ENCODE measurements around the gene DPF1. TPM values are rescaled to one million over a fixed set of nuclear protein-coding genes. Genes with fewer than 3 reads are reported as not detected.

DPF1 gene
- total and polyA plus RNA-seq, 10 of the 15 experiments (the other 5 are each of a cell fraction or from before 2014, with no cell fraction given) = 0.11 to 4.3 (median 2.4) TPM

- Histone ChIP-seq H3K4me3 (no peak overlapping the region), H3K9ac (ENCODE audit: control insufficient read depth, insufficient read depth, low read length) (no peak overlapping the region), H3K4me1 (ENCODE audit: control insufficient read depth, insufficient read depth, low read length) (peaks cover 3% of the 10 kb centered on the region), H3K27me3 (replicated peaks in 1 of 2; ENCODE audit: control insufficient read depth in 2 of 2, insufficient read depth in 2 of 2, low read length in 1 of 2) (0 out of 4 replicates have a peak, but pooled peaks cover 0 to 2% of the 10 kb centered on the region in 2 experiments), H3K4me2 (ENCODE audit: control insufficient read depth, insufficient read depth) (no peak overlapping the region), H3K9me3 (replicated peaks; ENCODE audit: control insufficient read depth, insufficient read depth, low read length) (no peaks in the 10 kb centered on the region), H3K36me3 (ENCODE audit: control insufficient read depth in 2 of 2, insufficient read depth in 2 of 2, low read length in 1 of 2) (no peaks in the 10 kb centered on the region), H2AFZ (ENCODE audit: control insufficient read depth, low read depth, low read length) (no peak overlapping the region), H4K20me1 (ENCODE audit: control insufficient read depth, insufficient read depth) (no peaks in the 10 kb centered on the region), H3K27ac (ENCODE audit: control insufficient read depth, insufficient read depth) (no peak overlapping the region), H3K79me2 (ENCODE audit: control insufficient read depth, insufficient read depth, low read length) (no peaks in the 10 kb centered on the region)
- no TSS peak for BruUV-seq (replicated peaks)
- WGBS (ENCODE audit: insufficient coverage, insufficient replicate concordance, low lambda C conversion rate, missing lambda C conversion rate) = 77% methylated on average over 10 of the region's 10 CpGs
- DNase-seq (ENCODE audit: low read depth, low spot score) (no peak), ATAC-seq (no peak), FAIRE-seq (no peak)
- ChIA-PET RAD21 (ENCODE audit: unreplicated experiment) (no interaction called here), SMC1A (ENCODE audit: uncharacterized antibody, unreplicated experiment) (no interaction called here), POLR2A (no interaction called here), CTCF (no interaction called here)
- intact Hi-C loops (cut with micrococcal nuclease; ENCODE audit: unreplicated experiment) (no loop called here), in situ Hi-C loops (cut with MboI) (no loop called here)
- TF ChIP-seq CEBPZ (IDR thresholded peaks at IDR 0.05; ENCODE audit: low read depth, low read length) (no peak), ZBTB40 (IDR thresholded peaks at IDR 0.05; ENCODE audit: borderline replicate concordance) (no peak), PAX5 (IDR thresholded peaks at IDR 0.05; ENCODE audit: borderline replicate concordance, low read depth, low read length) (no peak), FOXM1 (IDR thresholded peaks at IDR 0.05; ENCODE audit: low read depth, low read length) (no peak), RFX5 (IDR thresholded peaks at IDR 0.05; ENCODE audit: low read depth, low read length) (no peak), BHLHE40 (IDR thresholded peaks at IDR 0.05; ENCODE audit: borderline replicate concordance in 1 of 2, low read depth in 2 of 2, low read length in 1 of 2) (no peak), NBN (IDR thresholded peaks at IDR 0.05) (no peak), MLLT1 (IDR thresholded peaks at IDR 0.05) (no peak), YY1 (IDR thresholded peaks at IDR 0.05; ENCODE audit: low read depth, low read length) (no peak), SMAD1 (IDR thresholded peaks at IDR 0.05; ENCODE audit: low read depth, partially characterized antibody) (no peak), TAF1 (IDR thresholded peaks at IDR 0.05; ENCODE audit: borderline replicate concordance, low read depth, low read length) (no peak), ZNF24 (IDR thresholded peaks at IDR 0.05) (no peak)
Measured at GRCh38 chr19:38219221-38219620, 4.8 kb downstream of the DPF1 start.
